ENCODE data around the gene ASTN1. TPM values are rescaled to one million over a fixed set of nuclear protein-coding genes. Genes with fewer than 3 reads are reported as not detected.
A peak's percentile ranks its signal among the peaks of the same experiment; 100 is the strongest.

ASTN1 gene
- total RNA-seq, 1 donor from 2014 or later = 0.35 TPM

GRCh38 chr1:176904057-176904751 is 260.3 kb downstream of the ASTN1 start:
- DNase-seq (ENCODE audit: missing footprints) = no peak
- intact Hi-C loops (cut with DNase I) = loop anchor here (5.0 kb wide), 2 partner anchors 453 to 1043 kb away; no protein-coding TSS in a partner anchor
- ATAC-seq = no peak

GRCh38 chr1:176903474-176903873 is 261.0 kb downstream of the ASTN1 start:
- no peak for DNase-seq (ENCODE audit: missing footprints)
- intact Hi-C loops (cut with DNase I) = loop anchor here (5.0 kb wide), 2 partner anchors 454 to 1044 kb away; no protein-coding TSS in a partner anchor
- ATAC-seq = no peak

- ATAC-seq = no peak
- no peak for DNase-seq (ENCODE audit: missing footprints)
- intact Hi-C loops (cut with DNase I) = loop anchor here (5.0 kb wide), 2 partner anchors 48 to 1038 kb away; no protein-coding TSS in a partner anchor
Measured at GRCh38 chr1:176899321-176899720, 265.2 kb downstream of the ASTN1 start.

GRCh38 chr1:176897350-176898236 is 266.9 kb downstream of the ASTN1 start:
- intact Hi-C loops (cut with DNase I) = loop anchor here (1.0 to 5.0 kb wide), 4 partner anchors 50 to 1040 kb away; no protein-coding TSS in a partner anchor
- ATAC-seq = peak; percentile 57
- peak; percentile 74 for DNase-seq (ENCODE audit: missing footprints)

- ATAC-seq = no peak
- intact Hi-C loops (cut with DNase I) = loop anchor here (2.0 to 5.0 kb wide), 3 partner anchors 51 to 1041 kb away; no protein-coding TSS in a partner anchor
Measured at GRCh38 chr1:176896216-176896615, 268.3 kb downstream of the ASTN1 start.

GRCh38 chr1:176894450-176894849 is 270.1 kb downstream of the ASTN1 start:
- intact Hi-C loops (cut with DNase I) = no loop called here
- no peak for DNase-seq (ENCODE audit: missing footprints)
- no peak for ATAC-seq

More at GRCh38 chr1:176896216-176896615, 268.3 kb downstream of the ASTN1 start:
- no peak for DNase-seq (ENCODE audit: missing footprints)

GRCh38 chr1:176893625-176894352 is 270.7 kb downstream of the ASTN1 start:
- DNase-seq (ENCODE audit: missing footprints) (no peak), ATAC-seq (peak; percentile 73)
- intact Hi-C loops (cut with DNase I) = no loop called here

- DNase-seq (ENCODE audit: missing footprints) (no peak), ATAC-seq (peak; percentile 71)
- intact Hi-C loops (cut with DNase I) = loop anchor here (5.0 kb wide), 1 partner anchor 41 kb away; no protein-coding TSS in a partner anchor
Measured at GRCh38 chr1:176888471-176889032, 276.0 kb downstream of the ASTN1 start.

GRCh38 chr1:176885751-176886150 is 278.8 kb downstream of the ASTN1 start:
- ATAC-seq (no peak), DNase-seq (ENCODE audit: missing footprints) (no peak)
- intact Hi-C loops (cut with DNase I) = loop anchor here (5.0 kb wide), 1 partner anchor 38 kb away; no protein-coding TSS in a partner anchor

GRCh38 chr1:176885341-176885740 is 279.2 kb downstream of the ASTN1 start:
- ATAC-seq (no peak), DNase-seq (ENCODE audit: missing footprints) (no peak)
- intact Hi-C loops (cut with DNase I) = loop anchor here (5.0 kb wide), 1 partner anchor 38 kb away; no protein-coding TSS in a partner anchor

GRCh38 chr1:176884911-176885310 is 279.6 kb downstream of the ASTN1 start:
- no peak for DNase-seq (ENCODE audit: missing footprints)

GRCh38 chr1:176884286-176884685 is 280.2 kb downstream of the ASTN1 start:
- DNase-seq (ENCODE audit: missing footprints) (no peak), ATAC-seq (no peak)
- intact Hi-C loops (cut with DNase I) = loop anchor here (5.0 kb wide), 1 partner anchor 192 kb away; no protein-coding TSS in a partner anchor

More at GRCh38 chr1:176884911-176885310, 279.6 kb downstream of the ASTN1 start:
- ATAC-seq = no peak
- intact Hi-C loops (cut with DNase I) = loop anchor here (5.0 kb wide), 2 partner anchors 38 to 193 kb away; no protein-coding TSS in a partner anchor

GRCh38 chr1:176880955-176881595 is 283.4 kb downstream of the ASTN1 start:
- peak; percentile 68 for DNase-seq (ENCODE audit: missing footprints)

GRCh38 chr1:176879784-176880620 is 284.5 kb downstream of the ASTN1 start:
- ATAC-seq (no peak), DNase-seq (ENCODE audit: missing footprints) (no peak)
- intact Hi-C loops (cut with DNase I) = loop anchor here (5.0 kb wide), 1 partner anchor 188 kb away; no protein-coding TSS in a partner anchor

More at GRCh38 chr1:176880955-176881595, 283.4 kb downstream of the ASTN1 start:
- intact Hi-C loops (cut with DNase I) = loop anchor here (1.0 to 5.0 kb wide), 2 partner anchors 189 to 322 kb away; no protein-coding TSS in a partner anchor
- ATAC-seq = peak; percentile 69

GRCh38 chr1:176878750-176879536 is 285.6 kb downstream of the ASTN1 start:
- intact Hi-C loops (cut with DNase I) = no loop called here
- ATAC-seq (no peak), DNase-seq (ENCODE audit: missing footprints) (no peak)

GRCh38 chr1:176877557-176877956 is 287.0 kb downstream of the ASTN1 start:
- DNase-seq (ENCODE audit: missing footprints) (no peak), ATAC-seq (no peak)
- intact Hi-C loops (cut with DNase I) = no loop called here

Measured in Right ventricle myocardium inferior (tissue), 1 donor.